D341Med (cell line): ENCODE data around the gene CCDC17.
A peak's percentile ranks its signal among the peaks of the same experiment; 100 is the strongest.
"Not testable (repeated sequence)": the region's sequence is repeated elsewhere in the genome, so short reads cannot be mapped to it uniquely, and the experiment has no call there.

Experiments
- DNase-seq: peaks from one replicate; pipeline ENCODE4 v3.0.0; 2012; ENCODE audit warnings: low spot score

Gene CCDC17

GRCh38 chr1:45621895-45622523, 1.8 kb downstream of the CCDC17 start:
- no peak for DNase-seq

DNA sequence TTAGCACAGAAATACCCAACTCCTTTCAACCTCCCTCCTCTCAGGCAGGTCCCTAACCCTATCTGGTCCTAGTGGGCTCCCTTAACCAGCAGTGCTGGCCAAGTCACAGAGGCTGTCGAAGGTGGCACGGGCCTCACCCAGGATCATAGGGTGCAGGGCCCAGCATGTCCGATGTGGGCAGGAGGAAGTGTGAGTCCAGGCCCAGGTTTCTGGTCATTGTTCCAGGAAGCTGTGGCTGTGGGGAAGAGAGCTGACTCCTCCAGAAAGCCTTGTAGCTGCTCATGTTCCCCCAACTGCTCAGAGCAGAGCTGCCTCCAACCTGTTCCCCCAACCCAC, 2.4 kb downstream of the CCDC17 start:
- no peak for DNase-seq

DNA sequence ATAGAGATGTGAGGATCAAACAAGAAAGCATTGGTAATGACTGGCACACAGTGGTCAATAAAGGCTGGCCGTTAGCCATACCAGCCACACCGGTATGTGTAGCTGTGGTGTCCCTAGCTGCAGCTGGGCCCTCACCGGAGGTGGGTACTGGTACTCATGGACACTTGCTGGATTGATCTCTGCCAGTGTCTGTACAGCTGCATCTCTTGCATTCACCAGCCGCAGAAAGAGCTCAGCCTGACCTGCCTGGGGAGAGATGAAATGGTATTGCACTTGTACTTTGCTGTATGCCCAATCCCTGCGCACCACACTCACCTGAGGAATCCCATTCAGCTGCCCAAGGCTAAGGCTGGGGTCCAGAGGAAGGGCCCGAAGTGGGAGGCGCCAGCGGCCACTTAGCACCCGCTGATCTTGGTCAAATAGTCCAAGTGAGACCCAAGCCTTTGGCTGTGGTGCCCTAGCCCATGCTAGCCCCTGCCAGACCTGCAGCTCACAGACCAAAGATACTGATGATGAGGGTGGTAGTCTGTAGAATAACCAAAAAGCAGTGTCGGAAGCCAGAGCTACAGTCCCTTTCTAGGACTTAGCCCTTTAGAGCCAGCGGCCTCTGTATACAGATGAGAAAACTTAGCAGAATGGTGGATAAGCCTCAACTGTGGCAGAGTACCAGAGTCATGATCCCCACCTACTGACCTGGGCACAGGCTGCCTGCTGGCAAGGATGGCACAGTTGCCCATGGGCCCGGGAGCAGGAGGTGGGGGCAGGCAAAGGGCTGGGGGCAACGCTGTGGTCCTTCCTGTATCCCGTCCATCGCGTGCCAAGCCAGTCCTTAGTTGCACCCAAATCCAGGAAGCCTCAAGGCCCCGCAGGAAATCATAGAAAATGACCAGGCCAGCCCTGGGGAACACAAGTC, 3.0 kb downstream of the CCDC17 start:
- no peak for DNase-seq

GRCh38 chr1:45619149-45619921, 4.5 kb downstream of the CCDC17 start:
- no peak for DNase-seq

GRCh38 chr1:45617618-45618017, 6.2 kb downstream of the CCDC17 start:
- DNase-seq = no peak

- DNase-seq = no peak
Measured at GRCh38 chr1:45615885-45616284, 8.0 kb downstream of the CCDC17 start.

- no peak for DNase-seq
Measured at GRCh38 chr1:45612941-45613579, 10.8 kb downstream of the CCDC17 start.

DNA sequence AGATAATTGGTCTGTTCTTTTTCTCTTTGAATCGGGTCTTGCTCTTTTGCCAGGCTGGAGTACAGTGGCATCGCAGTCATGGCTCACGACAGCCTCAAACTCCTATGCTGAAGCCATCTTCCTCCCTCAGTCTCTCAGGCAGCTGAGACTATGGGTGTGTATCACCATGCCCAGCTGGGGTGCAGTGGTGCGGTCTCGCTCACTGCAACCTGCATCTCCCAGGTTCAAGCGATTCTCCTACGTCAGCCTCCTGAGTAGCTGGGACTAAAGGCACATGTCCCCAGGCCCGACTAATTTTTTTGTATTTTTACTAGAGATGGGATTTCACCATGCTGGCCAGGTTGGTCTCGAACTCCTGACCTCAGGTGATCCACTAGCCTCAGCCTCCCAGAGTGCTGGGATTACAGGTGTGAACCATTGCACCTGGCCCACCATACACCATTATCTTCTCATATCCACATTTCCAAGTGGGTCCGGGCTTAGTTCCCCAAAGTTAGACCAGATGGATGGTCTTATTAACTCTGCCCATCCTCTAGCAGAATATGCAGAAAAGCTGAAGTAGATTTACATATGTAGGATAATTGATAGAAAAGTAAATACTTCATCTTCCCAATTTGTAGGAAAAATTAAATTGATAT, 13.1 kb downstream of the CCDC17 start:
- DNase-seq = no peak

- DNase-seq = no peak
Measured at GRCh38 chr1:45608175-45609156, 15.4 kb downstream of the CCDC17 start.

DNA sequence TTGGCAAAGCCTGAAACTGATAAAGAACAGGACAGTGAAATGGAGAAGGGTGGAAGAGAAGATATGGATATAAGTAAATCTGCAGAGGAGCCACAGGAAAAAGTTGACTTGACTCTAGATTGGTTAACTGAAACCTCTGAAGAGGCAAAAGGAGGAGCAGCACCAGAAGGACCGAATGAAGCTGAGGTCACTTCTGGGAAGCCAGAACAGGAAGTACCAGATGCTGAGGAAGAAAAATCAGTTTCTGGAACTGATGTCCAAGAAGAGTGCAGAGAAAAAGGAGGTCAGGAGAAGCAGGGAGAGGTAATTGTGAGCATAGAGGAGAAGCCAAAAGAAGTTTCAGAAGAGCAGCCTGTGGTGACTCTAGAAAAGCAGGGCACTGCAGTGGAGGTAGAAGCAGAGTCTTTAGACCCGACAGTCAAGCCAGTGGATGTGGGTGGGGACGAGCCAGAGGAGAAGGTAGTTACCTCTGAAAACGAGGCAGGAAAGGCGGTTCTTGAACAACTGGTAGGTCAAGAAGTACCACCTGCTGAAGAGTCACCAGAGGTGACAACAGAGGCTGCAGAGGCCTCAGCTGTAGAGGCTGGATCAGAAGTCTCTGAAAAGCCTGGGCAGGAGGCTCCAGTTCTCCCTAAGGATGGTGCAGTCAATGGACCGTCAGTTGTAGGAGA, 16.3 kb downstream of the CCDC17 start:
- no peak for DNase-seq

- no peak for DNase-seq
Measured at GRCh38 chr1:45604239-45604638, 19.6 kb downstream of the CCDC17 start.

GRCh38 chr1:45596765-45597164, 27.1 kb downstream of the CCDC17 start:
- DNase-seq = not testable (repeated sequence)

DNA sequence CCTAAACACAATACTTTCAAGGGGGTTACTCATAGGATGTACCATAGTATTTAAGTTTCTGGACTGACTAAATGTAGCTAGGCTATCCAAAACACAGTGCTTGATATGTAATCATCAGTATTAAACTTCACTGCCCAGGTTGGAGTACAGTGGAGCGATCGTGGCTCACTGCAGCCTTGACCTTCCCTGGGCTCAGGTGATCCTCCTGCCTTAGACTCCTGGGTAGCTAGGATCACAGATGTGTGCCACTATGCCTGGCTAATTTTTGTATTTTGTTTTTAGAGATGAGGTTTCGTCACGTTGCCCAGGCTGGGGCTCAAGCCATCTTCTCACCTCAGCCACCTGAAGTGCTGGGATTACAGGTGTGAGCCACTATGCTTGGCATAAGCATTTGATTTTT, 29.4 kb downstream of the CCDC17 start:
- DNase-seq = no peak

GRCh38 chr1:45589861-45590260, 34.0 kb downstream of the CCDC17 start:
- DNase-seq = no peak

- no peak for DNase-seq
Measured at GRCh38 chr1:45586769-45587168, 37.1 kb downstream of the CCDC17 start.

GRCh38 chr1:45585496-45586075, 38.3 kb downstream of the CCDC17 start:
- DNase-seq = no peak

- DNase-seq = no peak
Measured at GRCh38 chr1:45585110-45585426, 38.8 kb downstream of the CCDC17 start.

DNA sequence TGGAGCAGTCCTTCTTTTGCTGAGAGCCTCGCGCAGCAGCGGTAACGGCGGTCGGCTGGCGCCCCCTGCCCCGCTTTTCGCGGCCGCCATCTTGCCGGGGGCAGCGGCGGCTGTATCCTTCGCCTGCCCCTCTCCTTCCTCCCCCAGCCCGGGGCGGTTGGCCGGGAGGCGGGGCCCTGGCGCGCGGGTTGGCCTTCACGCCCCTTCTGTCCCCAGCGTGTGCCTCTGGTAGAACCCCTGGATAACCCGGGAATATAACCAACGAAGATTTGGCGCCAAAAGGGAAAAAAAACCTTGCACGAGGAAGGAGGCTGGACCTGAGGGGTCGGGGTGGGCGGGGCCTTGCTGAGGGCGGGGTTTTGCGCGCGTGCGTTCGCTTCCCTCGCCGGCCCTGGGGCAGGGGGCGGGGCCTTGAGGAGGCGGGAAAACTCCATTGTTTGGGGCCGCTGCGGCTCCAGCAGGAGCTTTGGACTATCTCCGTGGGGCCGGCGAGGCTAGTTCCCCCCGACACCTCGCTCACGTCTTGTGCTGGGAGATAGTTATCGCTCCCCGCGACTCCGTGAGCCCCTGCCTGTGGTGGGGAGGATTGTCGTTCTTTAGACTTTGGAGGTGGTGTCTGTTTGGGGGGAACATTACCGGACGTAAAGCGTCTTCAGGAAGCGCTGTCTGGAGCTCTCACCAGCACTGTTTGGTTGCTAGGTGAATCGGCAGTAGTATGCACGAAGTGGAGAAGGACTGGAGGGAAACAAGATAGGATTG, 39.3 kb downstream of the CCDC17 start:
- peak; percentile 94 for DNase-seq
